Measurements from ENCODE around the gene PCBP3.

PCBP3 gene

GRCh38 chr21:45725844-45726200 is 82.3 kb downstream of the PCBP3 start:
- Histone ChIP-seq H3K27me3 (replicated peaks in 2 of 5; ENCODE audit: control insufficient read depth in 4 of 5, insufficient read depth in 5 of 5, low read length in 4 of 5) (no peaks in the 10 kb centered on the region), H3K4me3 (ENCODE audit: control insufficient read depth in 1 of 7, extremely low read depth in 1 of 7, insufficient read depth in 4 of 7, low read depth in 2 of 7, low read length in 6 of 7) (no peak overlapping the region), H3K27ac (ENCODE audit: insufficient read depth in 1 of 2, low read depth in 1 of 2, low read length in 2 of 2, poor library complexity in 1 of 2, severe bottlenecking in 2 of 2) (no peak overlapping the region), H3K9me3 (ENCODE audit: control extremely low read depth in 1 of 5, control insufficient read depth in 4 of 5, insufficient read depth in 2 of 5, low read depth in 1 of 5, low read length in 4 of 5) (no peaks in the 10 kb centered on the region), H3K4me1 (ENCODE audit: control extremely low read depth in 1 of 4, control insufficient read depth in 4 of 4, insufficient read depth in 4 of 4, low read length in 3 of 4) (no peaks in the 10 kb centered on the region), H3K36me3 (ENCODE audit: control insufficient read depth in 4 of 4, insufficient read depth in 4 of 4, low read length in 3 of 4) (no peaks in the 10 kb centered on the region)
- WGBS (ENCODE audit: insufficient coverage) = 97% methylated on average over 6 of the region's 7 CpGs
- ChIA-PET CTCF (no interaction called here), POLR2A (no interaction called here)
- DNase-seq = no peak

GRCh38 chr21:45726438-45726837 is 82.9 kb downstream of the PCBP3 start:
- Histone ChIP-seq H3K4me1 (ENCODE audit: control extremely low read depth in 1 of 4, control insufficient read depth in 4 of 4, insufficient read depth in 4 of 4, low read length in 3 of 4) (no peaks in the 10 kb centered on the region), H3K4me3 (ENCODE audit: control insufficient read depth in 1 of 7, extremely low read depth in 1 of 7, insufficient read depth in 4 of 7, low read depth in 2 of 7, low read length in 6 of 7) (no peak overlapping the region), H3K9me3 (ENCODE audit: control extremely low read depth in 1 of 5, control insufficient read depth in 4 of 5, insufficient read depth in 2 of 5, low read depth in 1 of 5, low read length in 4 of 5) (peaks cover 0 to 5% (median 0%) of the 10 kb centered on the region in 5 experiments), H3K36me3 (ENCODE audit: control insufficient read depth in 4 of 4, insufficient read depth in 4 of 4, low read length in 3 of 4) (no peaks in the 10 kb centered on the region), H3K27me3 (replicated peaks in 2 of 5; ENCODE audit: control insufficient read depth in 4 of 5, insufficient read depth in 5 of 5, low read length in 4 of 5) (peaks cover 0 to 3% (median 0%) of the 10 kb centered on the region in 5 experiments), H3K27ac (ENCODE audit: insufficient read depth in 1 of 2, low read depth in 1 of 2, low read length in 2 of 2, poor library complexity in 1 of 2, severe bottlenecking in 2 of 2) (no peak overlapping the region)
- no peak for DNase-seq
- 94% methylated on average over 6 of the region's 10 CpGs for WGBS (ENCODE audit: insufficient coverage)
- ChIA-PET CTCF (interaction anchor here (1.0 kb wide), 1 partner anchor 11 kb away, joined by 3 read pairs; no protein-coding TSS in a partner anchor), POLR2A (no interaction called here)

GRCh38 chr21:45727390-45727789 is 83.9 kb downstream of the PCBP3 start:
- peaks cover 0 to 6% (median 0%) of the 10 kb centered on the region in 5 experiments for H3K9me3 ChIP-seq (ENCODE audit: control extremely low read depth in 1 of 5, control insufficient read depth in 4 of 5, insufficient read depth in 2 of 5, low read depth in 1 of 5, low read length in 4 of 5)
- peaks cover 0 to 3% (median 0%) of the 10 kb centered on the region in 5 experiments for H3K27me3 ChIP-seq (replicated peaks in 2 of 5; ENCODE audit: control insufficient read depth in 4 of 5, insufficient read depth in 5 of 5, low read length in 4 of 5)
- H3K27ac ChIP-seq (ENCODE audit: insufficient read depth in 1 of 2, low read depth in 1 of 2, low read length in 2 of 2, poor library complexity in 1 of 2, severe bottlenecking in 2 of 2) = no peak overlapping the region
- no peaks in the 10 kb centered on the region for H3K36me3 ChIP-seq (ENCODE audit: control insufficient read depth in 4 of 4, insufficient read depth in 4 of 4, low read length in 3 of 4)
- CTCF ChIA-PET = interaction anchor here (1.0 kb wide), 1 partner anchor 10 kb away, joined by 3 read pairs; no protein-coding TSS in a partner anchor
- no peak overlapping the region for H3K4me3 ChIP-seq (ENCODE audit: control insufficient read depth in 1 of 7, extremely low read depth in 1 of 7, insufficient read depth in 4 of 7, low read depth in 2 of 7, low read length in 6 of 7)
- DNase-seq = no peak
- POLR2A ChIA-PET = no interaction called here
- 100% methylated on average over 2 of the region's 2 CpGs for WGBS (ENCODE audit: insufficient coverage)
- H3K4me1 ChIP-seq (ENCODE audit: control extremely low read depth in 1 of 4, control insufficient read depth in 4 of 4, insufficient read depth in 4 of 4, low read length in 3 of 4) = no peaks in the 10 kb centered on the region

- CTCF ChIA-PET = interaction anchor here (1.6 kb wide), 1 partner anchor 27 kb away, joined by 3 read pairs; no protein-coding TSS in a partner anchor
- no peaks in the 10 kb centered on the region for H3K4me1 ChIP-seq (ENCODE audit: control extremely low read depth in 1 of 4, control insufficient read depth in 4 of 4, insufficient read depth in 4 of 4, low read length in 3 of 4)
Observed at GRCh38 chr21:45735259-45736000, 91.9 kb downstream of the PCBP3 start.

GRCh38 chr21:45736042-45736689 is 92.6 kb downstream of the PCBP3 start:
- Histone ChIP-seq H3K4me1 (ENCODE audit: control extremely low read depth in 1 of 4, control insufficient read depth in 4 of 4, insufficient read depth in 4 of 4, low read length in 3 of 4) (no peaks in the 10 kb centered on the region), H3K36me3 (ENCODE audit: control insufficient read depth in 4 of 4, insufficient read depth in 4 of 4, low read length in 3 of 4) (no peaks in the 10 kb centered on the region), H3K9me3 (ENCODE audit: control extremely low read depth in 1 of 5, control insufficient read depth in 4 of 5, insufficient read depth in 2 of 5, low read depth in 1 of 5, low read length in 4 of 5) (peaks cover 0 to 4% (median 3%) of the 10 kb centered on the region in 5 experiments), H3K4me3 (ENCODE audit: control insufficient read depth in 1 of 7, extremely low read depth in 1 of 7, insufficient read depth in 4 of 7, low read depth in 2 of 7, low read length in 6 of 7) (no peak overlapping the region), H3K27me3 (replicated peaks in 2 of 5; ENCODE audit: control insufficient read depth in 4 of 5, insufficient read depth in 5 of 5, low read length in 4 of 5) (peaks cover 0 to under 1% (median 0%) of the 10 kb centered on the region in 5 experiments), H3K27ac (ENCODE audit: insufficient read depth in 1 of 2, low read depth in 1 of 2, low read length in 2 of 2, poor library complexity in 1 of 2, severe bottlenecking in 2 of 2) (no peak overlapping the region)
- ChIA-PET CTCF (no interaction called here), POLR2A (no interaction called here)
- 97% methylated on average over 7 of the region's 10 CpGs for WGBS (ENCODE audit: insufficient coverage)
- DNase-seq = no peak

More at GRCh38 chr21:45735259-45736000, 91.9 kb downstream of the PCBP3 start:
- WGBS (ENCODE audit: insufficient coverage) = 95% methylated on average over 13 of the region's 14 CpGs
- Histone ChIP-seq H3K27me3 (replicated peaks in 2 of 5; ENCODE audit: control insufficient read depth in 4 of 5, insufficient read depth in 5 of 5, low read length in 4 of 5) (peaks cover 0 to 3% (median 0%) of the 10 kb centered on the region in 5 experiments), H3K4me3 (ENCODE audit: control insufficient read depth in 1 of 7, extremely low read depth in 1 of 7, insufficient read depth in 4 of 7, low read depth in 2 of 7, low read length in 6 of 7) (no peak overlapping the region), H3K36me3 (ENCODE audit: control insufficient read depth in 4 of 4, insufficient read depth in 4 of 4, low read length in 3 of 4) (no peaks in the 10 kb centered on the region), H3K27ac (ENCODE audit: insufficient read depth in 1 of 2, low read depth in 1 of 2, low read length in 2 of 2, poor library complexity in 1 of 2, severe bottlenecking in 2 of 2) (no peak overlapping the region), H3K9me3 (ENCODE audit: control extremely low read depth in 1 of 5, control insufficient read depth in 4 of 5, insufficient read depth in 2 of 5, low read depth in 1 of 5, low read length in 4 of 5) (peaks cover 0 to 6% (median 3%) of the 10 kb centered on the region in 5 experiments)
- POLR2A ChIA-PET = no interaction called here
- DNase-seq = no peak

GRCh38 chr21:45736690-45737484 is 93.4 kb downstream of the PCBP3 start:
- H3K27me3 ChIP-seq (replicated peaks in 2 of 5; ENCODE audit: control insufficient read depth in 4 of 5, insufficient read depth in 5 of 5, low read length in 4 of 5) = no peaks in the 10 kb centered on the region
- H3K4me3 ChIP-seq (ENCODE audit: control insufficient read depth in 1 of 7, extremely low read depth in 1 of 7, insufficient read depth in 4 of 7, low read depth in 2 of 7, low read length in 6 of 7) = no peak overlapping the region
- H3K27ac ChIP-seq (ENCODE audit: insufficient read depth in 1 of 2, low read depth in 1 of 2, low read length in 2 of 2, poor library complexity in 1 of 2, severe bottlenecking in 2 of 2) = no peak overlapping the region
- H3K4me1 ChIP-seq (ENCODE audit: control extremely low read depth in 1 of 4, control insufficient read depth in 4 of 4, insufficient read depth in 4 of 4, low read length in 3 of 4) = no peaks in the 10 kb centered on the region
- no peaks in the 10 kb centered on the region for H3K36me3 ChIP-seq (ENCODE audit: control insufficient read depth in 4 of 4, insufficient read depth in 4 of 4, low read length in 3 of 4)
- ChIA-PET POLR2A (no interaction called here), CTCF (interaction anchor here (0.8 to 1.0 kb wide), 2 partner anchors 9 to 10 kb away, joined by 3 read pairs; no protein-coding TSS in a partner anchor)
- peaks cover 0 to 4% (median 0%) of the 10 kb centered on the region in 5 experiments for H3K9me3 ChIP-seq (ENCODE audit: control extremely low read depth in 1 of 5, control insufficient read depth in 4 of 5, insufficient read depth in 2 of 5, low read depth in 1 of 5, low read length in 4 of 5)
- DNase-seq = no peak
- WGBS (ENCODE audit: insufficient coverage) = 91% methylated on average over 14 of the region's 17 CpGs

Data from common myeloid progenitor, CD34-positive (primary cell).